NT2/D1 (cell line): ENCODE results near the gene RIMKLA.

Experiments
- DNase-seq: peaks from one replicate; pipeline ENCODE4 v3.0.0-alpha.2; 2011; ENCODE audit warnings: low read depth, low spot score
- H3K27me3 ChIP-seq: 2 replicates; pipeline ENCODE4 v1.6.0; 2011; ENCODE audit warnings: mild to moderate bottlenecking; ENCODE audit not compliant: insufficient read length, insufficient read depth
- H3K36me3 ChIP-seq: 2 replicates; pipeline ENCODE4 v1.6.1; 2011; ENCODE audit warnings: mild to moderate bottlenecking, low read length, mixed read lengths; ENCODE audit not compliant: insufficient read depth, insufficient read length
- H3K4me1 ChIP-seq: 2 replicates; pipeline ENCODE4 v1.5.1; 2011; ENCODE audit not compliant: insufficient read depth, insufficient read length
- H3K4me3 ChIP-seq: 2 replicates; pipeline ENCODE4 v1.5.1; 2011; ENCODE audit warnings: low read depth; ENCODE audit not compliant: insufficient read length
- H3K9ac ChIP-seq: 2 replicates; pipeline ENCODE4 v1.6.0; 2011; ENCODE audit warnings: low read depth; ENCODE audit not compliant: insufficient read length
- H3K9me3 ChIP-seq: 2 replicates; pipeline ENCODE4 v1.5.1; 2011; ENCODE audit warnings: mild to moderate bottlenecking, low read length; ENCODE audit not compliant: insufficient read depth
- SUZ12 ChIP-seq: IDR thresholded peaks from 2 replicates; pipeline ENCODE4 v1.6.1; 2011; ENCODE audit not compliant: insufficient read length, insufficient read depth; ENCODE audit errors: extremely low read depth
- YY1 ChIP-seq: IDR thresholded peaks from 2 replicates; pipeline ENCODE4 v1.6.1; 2011; ENCODE audit not compliant: insufficient read length, insufficient read depth
- ZNF274 ChIP-seq: IDR thresholded peaks from 2 replicates; pipeline ENCODE4 v1.6.1; 2011; ENCODE audit warnings: mild to moderate bottlenecking, low read depth, low read length

Gene RIMKLA

DNA sequence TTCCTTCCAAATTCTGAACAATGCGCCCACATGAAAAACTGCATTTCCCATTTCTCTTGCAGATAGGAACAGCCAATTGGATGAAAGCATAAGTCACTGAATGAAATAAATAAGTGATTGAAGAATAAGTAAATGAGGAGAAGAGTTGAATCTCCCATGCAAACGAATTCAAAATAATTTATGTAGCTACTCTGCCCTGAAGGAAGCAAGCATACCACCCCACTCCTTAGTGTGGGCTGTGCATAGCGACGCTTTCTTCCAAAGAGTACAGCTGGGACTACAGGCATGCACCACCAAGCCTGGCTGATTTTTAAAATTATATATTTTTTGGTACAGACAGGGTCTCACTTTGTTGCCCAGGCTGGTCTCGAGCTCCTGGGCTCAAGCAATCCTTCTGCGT is 16.5 kb upstream of the RIMKLA start:
- TF ChIP-seq YY1: no peak
- no peak for TF ChIP-seq ZNF274
- TF ChIP-seq SUZ12: no peak
- DNase-seq: no peak
- no peaks in the 10 kb centered on the region for H3K27me3 ChIP-seq
- H3K9me3 ChIP-seq: no peaks in the 10 kb centered on the region
- H3K9ac ChIP-seq: no peak overlapping the region
- H3K36me3 ChIP-seq: no peaks in the 10 kb centered on the region
- H3K4me1 ChIP-seq: no peaks in the 10 kb centered on the region
- H3K4me3 ChIP-seq: no peak overlapping the region

DNA sequence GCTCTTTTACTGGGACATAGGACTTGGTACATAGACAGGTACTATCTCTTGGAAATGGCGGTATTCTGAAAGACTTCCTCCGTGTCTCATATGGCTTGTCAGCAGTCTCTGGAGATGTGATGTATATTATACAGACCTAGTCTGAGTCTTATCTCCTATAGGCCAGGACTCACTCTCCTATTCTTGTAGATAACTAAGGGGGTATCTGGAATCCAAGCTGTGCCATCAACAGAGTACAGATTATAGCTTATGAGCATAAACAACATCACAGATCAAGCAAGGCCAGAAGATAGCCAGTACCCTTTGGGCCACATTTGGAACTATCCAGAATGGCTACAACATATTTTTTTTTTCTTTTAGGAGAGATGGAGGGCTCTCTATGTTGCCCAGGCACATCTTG is 16.1 kb upstream of the RIMKLA start:
- DNase-seq: no peak
- H3K9me3 ChIP-seq: no peaks in the 10 kb centered on the region
- no peaks in the 10 kb centered on the region for H3K27me3 ChIP-seq
- no peaks in the 10 kb centered on the region for H3K4me1 ChIP-seq
- H3K4me3 ChIP-seq: no peak overlapping the region
- TF ChIP-seq YY1 (no peak), SUZ12 (no peak), ZNF274 (no peak)
- H3K9ac ChIP-seq: no peak overlapping the region
- no peaks in the 10 kb centered on the region for H3K36me3 ChIP-seq

DNA sequence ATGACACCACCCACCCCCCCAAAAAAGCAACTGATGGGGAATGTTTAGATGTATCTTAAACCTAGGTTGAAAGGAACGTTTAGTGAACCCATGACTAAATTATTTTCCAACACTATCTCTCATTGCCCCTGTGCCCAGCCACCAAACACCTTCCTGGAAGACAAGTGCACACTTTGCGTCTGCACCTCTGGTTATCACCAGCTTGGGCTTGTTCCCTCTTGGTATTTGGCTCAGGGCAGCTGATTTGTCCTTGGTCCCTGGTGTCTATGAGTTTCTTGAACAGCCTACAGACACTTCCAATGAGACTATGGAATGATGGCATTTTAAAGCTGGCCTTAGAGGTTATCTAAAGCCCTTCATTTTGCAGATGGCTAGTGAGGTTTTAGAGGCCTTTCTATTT is 15.5 kb upstream of the RIMKLA start:
- Histone ChIP-seq H3K27me3 (no peaks in the 10 kb centered on the region), H3K36me3 (no peaks in the 10 kb centered on the region), H3K9ac (no peak overlapping the region), H3K4me3 (no peak overlapping the region), H3K4me1 (no peaks in the 10 kb centered on the region), H3K9me3 (peaks cover 5% of the 10 kb centered on the region; the same call in 1 of the 2 replicates)
- TF ChIP-seq ZNF274 (no peak), SUZ12 (no peak), YY1 (no peak)
- no peak for DNase-seq

DNA sequence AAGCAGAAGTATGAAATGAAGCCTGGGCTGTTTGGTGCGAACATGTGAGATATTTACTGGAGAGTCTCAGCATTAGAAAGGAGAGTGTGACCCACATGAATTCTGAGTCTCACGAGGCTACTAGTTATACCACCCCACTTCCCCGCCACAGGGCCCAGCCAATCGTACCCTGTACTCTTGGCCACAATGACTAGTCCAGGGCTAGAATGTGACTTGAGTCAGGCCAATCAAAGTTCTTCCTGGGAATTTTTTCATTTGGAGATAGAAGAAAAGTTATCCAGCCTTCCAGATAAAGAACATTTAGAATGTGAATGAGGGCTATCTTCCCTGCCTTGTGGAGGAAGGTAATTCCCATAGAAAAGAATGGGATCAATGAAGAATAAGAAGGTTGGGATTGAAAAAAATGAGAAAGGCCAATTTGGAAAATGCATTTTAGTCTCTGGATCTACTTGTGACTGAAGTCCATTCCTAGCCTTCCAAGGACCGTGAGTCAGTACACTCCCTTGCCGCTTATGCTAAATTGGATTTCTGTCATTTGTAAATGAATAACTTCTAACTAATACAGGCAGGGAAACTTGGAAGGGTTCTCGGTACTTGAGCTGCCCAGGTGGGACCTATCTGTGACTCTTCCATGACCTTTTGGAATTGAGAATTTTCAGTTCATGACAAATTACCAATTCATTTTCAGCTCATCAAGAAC is 12.3 kb upstream of the RIMKLA start:
- no peaks in the 10 kb centered on the region for H3K36me3 ChIP-seq
- TF ChIP-seq YY1 (no peak), SUZ12 (no peak), ZNF274 (no peak)
- no peaks in the 10 kb centered on the region for H3K4me1 ChIP-seq
- H3K9ac ChIP-seq: no peak overlapping the region
- H3K9me3 ChIP-seq: peaks cover 12% of the 10 kb centered on the region; the same call in 1 of the 2 replicates
- no peak for DNase-seq
- H3K27me3 ChIP-seq: no peaks in the 10 kb centered on the region
- H3K4me3 ChIP-seq: no peak overlapping the region

DNA sequence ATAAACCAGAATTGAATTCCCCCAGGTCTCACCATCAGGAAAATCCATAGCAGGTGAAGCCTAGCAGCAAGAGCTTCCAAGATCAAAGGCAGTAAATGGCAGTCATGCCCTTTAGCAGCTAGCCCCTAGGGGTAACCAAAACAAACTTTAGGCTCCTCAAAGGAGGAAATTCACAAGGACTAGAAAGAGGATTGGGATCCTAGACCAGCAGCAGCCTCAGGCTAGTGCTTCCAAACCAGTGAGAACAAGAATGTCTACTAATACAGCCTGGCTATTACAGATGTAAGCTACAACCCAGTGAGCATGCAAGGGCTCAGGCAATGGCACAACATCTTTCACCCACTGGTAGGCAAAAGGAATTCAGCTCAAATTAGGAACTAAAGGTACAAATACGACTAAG is 11.1 kb upstream of the RIMKLA start:
- TF ChIP-seq SUZ12 (no peak), YY1 (no peak), ZNF274 (no peak)
- Histone ChIP-seq H3K27me3 (no peaks in the 10 kb centered on the region), H3K36me3 (no peaks in the 10 kb centered on the region), H3K4me1 (no peaks in the 10 kb centered on the region), H3K9me3 (peaks cover 12% of the 10 kb centered on the region; the same call in 1 of the 2 replicates), H3K9ac (no peak overlapping the region), H3K4me3 (no peak overlapping the region)
- no peak for DNase-seq

DNA sequence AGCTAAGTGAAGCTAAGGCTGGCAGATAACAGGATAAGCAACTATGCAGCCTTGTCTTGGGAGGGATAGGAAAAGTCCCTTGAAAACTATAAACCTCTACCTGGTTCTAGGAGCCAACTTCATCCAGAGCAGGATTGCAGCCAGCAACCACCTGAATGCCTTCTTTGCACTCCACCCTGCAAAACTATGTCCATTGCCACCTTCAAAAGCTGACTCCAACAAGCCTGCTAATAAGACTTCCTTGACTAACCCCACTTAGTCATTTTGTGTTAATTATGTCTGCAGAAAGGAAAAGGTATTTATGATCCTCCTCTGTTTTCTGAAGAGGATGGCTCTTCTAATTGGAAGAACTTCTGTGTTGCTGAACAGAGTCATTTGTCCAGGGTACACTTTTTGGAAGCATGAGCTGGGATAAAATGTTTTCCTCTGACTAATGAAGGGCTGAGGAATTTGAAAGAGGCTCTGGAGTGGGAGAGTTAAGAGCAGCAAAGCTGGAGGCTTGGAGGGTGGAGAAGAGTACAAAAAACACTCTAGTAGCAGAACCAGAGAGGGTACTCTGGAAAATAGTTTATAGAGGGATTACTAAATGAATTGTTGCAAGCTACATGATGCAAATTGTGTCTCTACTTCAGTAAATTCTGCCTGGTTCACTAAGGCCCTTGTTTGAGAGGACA is 9.6 kb upstream of the RIMKLA start:
- no peak for DNase-seq
- H3K9ac ChIP-seq: no peak overlapping the region

DNA sequence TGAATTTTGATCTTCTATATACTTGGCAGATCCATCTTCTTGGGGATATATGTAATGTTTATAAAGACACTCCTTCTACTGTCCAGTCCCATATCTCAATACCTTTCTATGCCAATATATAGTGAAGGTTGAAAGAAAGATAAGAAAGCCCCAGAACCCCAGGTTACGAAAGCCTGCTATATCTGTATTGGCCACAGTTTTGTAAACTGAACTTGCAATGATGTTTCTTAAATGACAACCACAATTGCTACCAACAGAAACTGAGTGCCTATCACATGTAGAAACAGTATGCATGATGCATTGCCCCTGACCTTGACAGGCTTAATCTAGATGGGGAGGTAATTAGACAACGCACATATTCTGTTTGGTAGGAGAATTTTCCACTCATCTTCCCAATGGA is 7.8 kb upstream of the RIMKLA start:
- no peak overlapping the region for H3K9ac ChIP-seq
- H3K4me3 ChIP-seq: no peak overlapping the region
- H3K36me3 ChIP-seq: no peaks in the 10 kb centered on the region
- peaks cover 12% of the 10 kb centered on the region; the same call in 1 of the 2 replicates for H3K9me3 ChIP-seq
- TF ChIP-seq YY1 (no peak), SUZ12 (no peak), ZNF274 (no peak)
- no peaks in the 10 kb centered on the region for H3K27me3 ChIP-seq
- no peaks in the 10 kb centered on the region for H3K4me1 ChIP-seq
- DNase-seq: no peak

More for the DNA sequence above, 9.6 kb upstream of the RIMKLA start:
- Histone ChIP-seq H3K4me1 (no peaks in the 10 kb centered on the region), H3K4me3 (no peak overlapping the region), H3K36me3 (no peaks in the 10 kb centered on the region), H3K9me3 (peaks cover 12% of the 10 kb centered on the region; the same call in 1 of the 2 replicates), H3K27me3 (no peaks in the 10 kb centered on the region)
- no peak for TF ChIP-seq ZNF274
- TF ChIP-seq YY1: no peak
- no peak for TF ChIP-seq SUZ12
